Skeletal muscle satellite cell (primary cell): ENCODE results near the gene UQCR11. TPM values are rescaled to one million over a fixed set of nuclear protein-coding genes. Genes with fewer than 3 reads are reported as not detected.

Experiments used
- H3K27me3 ChIP-seq: 2 replicates; pipeline ENCODE4 v1.7.0; 2013; ENCODE audit warnings: low read length; ENCODE audit not compliant: control insufficient read depth, insufficient read depth
- H3K36me3 ChIP-seq: 2 replicates; pipeline ENCODE4 v1.7.0; 2013; ENCODE audit warnings: mild to moderate bottlenecking, control low read depth, low read length; ENCODE audit not compliant: insufficient read depth
- H3K4me1 ChIP-seq: 2 replicates; pipeline ENCODE4 v1.7.0; 2013; ENCODE audit warnings: low read length; ENCODE audit not compliant: control insufficient read depth, insufficient read depth
- H3K4me2 ChIP-seq: 2 replicates; pipeline ENCODE4 v1.7.0; 2013; ENCODE audit warnings: mild to moderate bottlenecking, low read length
- H3K4me3 ChIP-seq: 2 replicates; pipeline ENCODE4 v1.7.0; 2013; ENCODE audit warnings: low read length
- H3K9ac ChIP-seq: 2 replicates; pipeline ENCODE4 v1.7.0; 2013; ENCODE audit warnings: mild to moderate bottlenecking, low read depth, low read length, moderate library complexity
- H3K9me3 ChIP-seq: replicated peaks from 2 replicates; pipeline ENCODE4 v1.7.0; 2013; ENCODE audit warnings: mild to moderate bottlenecking, control low read depth, low read length
- total RNA-seq: library from RNA; depleted of rRNA; stranded (reverse); fragments of >200 nt; gene quantifications from 2 replicates; pipeline ENCODE4 v1.2.3, GENCODE V29; 2012; rRNA removed

The UQCR11 gene
- total RNA-seq = 38.3 and 47.6 TPM in 2 replicates

DNA sequence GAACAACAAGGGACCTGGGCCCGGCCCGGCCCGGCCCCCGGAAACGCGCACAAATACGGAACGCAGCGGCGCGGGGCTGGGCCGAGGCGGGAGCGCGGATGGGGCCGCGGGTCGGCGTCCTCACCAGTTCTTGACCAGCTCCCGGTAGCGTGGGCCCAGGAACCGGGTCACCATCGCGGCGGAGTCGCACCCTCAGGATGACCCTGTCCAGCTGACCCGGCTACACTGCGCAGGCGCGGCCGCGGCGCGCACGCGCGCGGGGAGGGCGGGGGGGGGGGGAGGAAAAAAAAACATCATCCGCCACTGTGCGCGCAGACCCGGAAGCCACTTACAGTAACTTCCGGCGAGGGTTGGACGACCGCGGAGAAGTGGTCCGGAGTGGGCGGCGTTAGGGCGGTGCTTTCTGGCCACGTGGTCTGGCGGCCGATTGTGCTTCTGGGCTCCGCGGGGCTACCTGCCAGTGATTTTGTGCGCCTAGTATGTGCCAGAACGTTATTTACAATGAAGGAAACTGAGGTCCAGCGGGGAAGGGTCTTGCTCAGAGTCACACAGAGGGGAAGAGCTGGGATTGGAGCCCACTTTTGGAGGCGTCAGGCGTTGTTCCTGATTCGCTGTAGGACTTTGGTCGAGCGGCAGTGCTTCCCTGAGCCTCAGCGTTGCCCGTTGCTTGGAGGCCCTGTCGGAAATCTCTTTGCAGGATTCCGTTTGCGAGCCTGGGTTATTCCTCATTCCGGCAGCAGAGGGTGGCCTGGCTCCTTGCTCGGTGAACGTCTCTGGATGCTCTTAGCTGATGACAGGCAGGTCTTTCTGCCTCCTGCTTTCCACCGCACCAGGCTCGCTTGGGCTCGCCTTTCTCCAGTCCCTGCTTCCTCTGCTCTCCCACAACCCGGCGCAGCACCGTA lies at the start of gene UQCR11:
UQCR11 (minus strand) TSS at position 227 of the 902 bp plus-strand sequence; CDS start at position 174, 53 bp downstream.
- peaks cover 26% of the 10 kb centered on the region for H3K36me3 ChIP-seq
- H3K4me1 ChIP-seq = peaks cover 13% of the 10 kb centered on the region
- H3K4me2 ChIP-seq = peak within 1 kb of the TSS; percentile 100
- peak within 1 kb of the TSS; percentile 98 for H3K9ac ChIP-seq
- H3K4me3 ChIP-seq = peak within 1 kb of the TSS; percentile 88
- no peaks in the 10 kb centered on the region for H3K9me3 ChIP-seq
- H3K27me3 ChIP-seq = no peaks in the 10 kb centered on the region

DNA sequence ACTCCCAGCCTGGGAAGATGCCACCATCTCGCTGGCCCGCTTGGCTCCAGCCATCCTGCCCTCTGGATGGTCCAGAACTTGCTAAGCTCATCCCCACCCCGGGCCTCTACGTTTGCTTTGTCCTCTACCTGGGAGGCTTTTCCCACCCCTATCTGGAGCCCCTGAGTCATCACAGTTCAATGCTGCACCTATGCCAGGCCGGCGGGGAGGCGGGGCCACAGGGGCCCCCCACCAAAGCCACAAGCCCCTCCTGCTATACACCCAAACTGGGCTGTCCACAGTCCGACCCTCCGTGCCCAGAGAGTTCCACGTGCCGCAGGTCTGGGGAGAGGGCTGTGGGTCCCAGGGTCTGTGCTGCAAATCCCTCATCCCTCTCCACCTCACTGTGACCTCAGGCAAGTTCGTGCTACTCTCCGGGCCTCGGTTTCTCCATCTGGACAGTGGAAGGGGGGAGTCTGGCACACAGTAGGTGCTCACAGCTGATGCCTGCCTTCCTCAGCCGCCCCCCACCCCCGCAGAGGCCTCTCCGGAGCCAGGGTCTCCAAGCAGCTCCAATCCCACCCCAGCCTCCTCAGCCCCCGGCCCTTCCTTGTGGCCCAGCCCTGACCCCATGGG lies 49.0 kb upstream of the UQCR11 start:
- Histone ChIP-seq H3K4me3 (no peak overlapping the region), H3K4me1 (peaks cover 8% of the 10 kb centered on the region), H3K27me3 (peaks cover 5% of the 10 kb centered on the region), H3K9me3 (no peaks in the 10 kb centered on the region), H3K4me2 (no peak overlapping the region), H3K36me3 (peaks cover 5% of the 10 kb centered on the region), H3K9ac (no peak overlapping the region)

DNA sequence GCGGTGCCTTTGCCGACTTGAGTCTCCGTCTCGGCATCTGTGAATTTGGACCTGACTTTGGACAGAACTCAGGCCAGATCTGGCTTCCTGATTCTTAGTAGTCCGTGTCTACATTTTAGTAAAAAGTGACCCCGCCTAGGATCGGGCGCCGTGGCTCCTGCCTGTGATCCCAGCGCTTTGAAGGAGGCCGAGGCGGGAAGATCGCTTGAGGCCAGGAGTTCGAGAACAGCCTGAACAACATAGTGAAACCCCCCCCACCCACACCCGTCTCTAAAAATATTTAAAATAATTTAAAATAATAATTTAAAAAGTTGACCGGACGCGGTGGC lies 48.0 kb upstream of the UQCR11 start:
- Histone ChIP-seq H3K4me1 (peaks cover 8% of the 10 kb centered on the region), H3K9me3 (no peaks in the 10 kb centered on the region), H3K9ac (peak overlapping the region; percentile 96), H3K4me2 (peak overlapping the region; percentile 87), H3K4me3 (peak overlapping the region; percentile 70), H3K36me3 (peaks cover 12% of the 10 kb centered on the region), H3K27me3 (peaks cover 5% of the 10 kb centered on the region)

DNA sequence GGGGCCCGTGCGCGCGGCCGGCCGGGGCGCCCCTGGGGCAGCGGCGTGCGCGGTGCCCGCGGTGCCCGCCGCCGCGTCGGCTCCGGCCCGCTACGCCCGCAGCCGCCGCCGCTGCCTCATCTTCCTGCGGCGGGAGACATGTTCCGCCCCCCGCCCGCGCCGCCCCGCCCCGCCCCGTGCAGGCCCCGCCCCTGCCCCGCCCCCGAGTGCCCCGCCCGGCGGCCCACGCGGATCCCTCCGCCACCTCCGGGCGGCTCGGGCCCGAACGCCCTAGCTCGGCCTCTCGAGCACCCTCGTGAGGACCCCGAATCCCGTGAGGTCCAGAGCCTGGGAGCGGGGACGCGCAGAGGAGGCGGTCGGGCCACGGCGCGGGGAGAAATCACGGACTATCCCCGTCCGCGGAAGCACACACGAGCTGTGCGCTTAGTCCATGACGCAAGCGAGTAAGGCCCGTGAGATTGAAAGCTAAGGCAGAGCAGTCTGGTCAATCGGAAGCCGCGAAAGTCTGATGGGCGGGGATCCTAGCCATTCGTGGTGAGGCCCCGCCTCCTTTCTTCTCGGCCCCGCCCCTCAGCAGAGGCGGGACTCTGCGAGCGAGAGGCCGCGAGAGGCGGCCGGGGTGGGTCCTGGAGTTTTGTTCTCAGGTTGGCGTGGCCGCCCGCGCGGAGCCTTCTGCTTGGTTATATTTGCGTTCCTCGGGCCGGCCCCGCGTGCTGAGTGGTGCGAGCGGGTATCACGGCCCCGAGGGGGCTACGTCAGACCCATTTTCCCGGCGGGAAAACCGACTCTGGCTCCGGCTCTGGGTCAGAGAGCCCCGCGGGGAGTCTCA lies 47.4 kb upstream of the UQCR11 start, which contains the start of gene TCF3:
TCF3 (minus strand) TSS at position 145 of the 829 bp plus-strand sequence. CDS start 2,367 bp downstream, outside the sequence.
- no peaks in the 10 kb centered on the region for H3K9me3 ChIP-seq
- H3K9ac ChIP-seq = peak within 1 kb of the TSS; percentile 96
- peaks cover 8% of the 10 kb centered on the region for H3K4me1 ChIP-seq
- peak within 1 kb of the TSS; percentile 80 for H3K4me3 ChIP-seq
- peaks cover 5% of the 10 kb centered on the region for H3K27me3 ChIP-seq
- H3K36me3 ChIP-seq = peaks cover 18% of the 10 kb centered on the region
- peak within 1 kb of the TSS; percentile 92 for H3K4me2 ChIP-seq

DNA sequence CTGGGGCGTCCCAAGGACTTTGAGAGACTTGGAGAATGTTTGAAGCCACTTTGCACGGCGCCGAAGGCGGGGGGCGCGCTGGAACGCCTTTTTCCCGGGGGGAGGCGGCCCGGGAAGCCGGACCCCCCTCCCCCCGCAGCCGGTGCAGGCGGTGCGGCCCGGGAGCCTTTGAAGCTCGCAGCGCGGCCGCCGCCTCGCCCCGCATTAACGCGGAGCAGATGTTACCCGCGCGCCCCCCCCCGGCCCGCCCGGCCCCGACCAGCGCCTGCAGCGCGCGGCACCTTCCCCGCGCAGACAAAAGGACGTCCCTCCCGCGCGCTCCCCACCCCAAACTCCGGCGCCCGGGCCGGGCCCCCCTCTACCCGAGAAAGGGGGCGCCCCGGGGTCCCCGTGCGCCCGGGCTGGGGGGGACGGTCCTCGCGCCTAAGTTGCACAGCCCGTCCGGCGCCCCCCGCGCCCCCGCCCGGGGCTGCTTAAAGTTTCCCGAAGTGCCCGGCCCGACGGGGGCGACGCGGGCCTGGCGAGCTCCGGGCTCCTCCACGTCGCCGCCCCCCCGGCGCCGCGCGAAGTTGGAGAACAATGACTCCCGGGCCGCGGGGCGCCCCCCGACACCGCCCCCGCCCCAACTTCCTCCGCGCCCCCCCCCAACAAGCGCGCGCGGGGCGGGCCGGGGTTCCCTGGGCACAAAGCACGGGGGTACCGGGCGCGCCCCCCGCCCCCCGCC lies 46.5 kb upstream of the UQCR11 start:
- Histone ChIP-seq H3K4me3 (peak overlapping the region; percentile 71), H3K9ac (peak overlapping the region; percentile 76), H3K36me3 (peaks cover 20% of the 10 kb centered on the region), H3K4me1 (peaks cover 8% of the 10 kb centered on the region), H3K4me2 (peak overlapping the region; percentile 92), H3K9me3 (no peaks in the 10 kb centered on the region), H3K27me3 (no peaks in the 10 kb centered on the region)

DNA sequence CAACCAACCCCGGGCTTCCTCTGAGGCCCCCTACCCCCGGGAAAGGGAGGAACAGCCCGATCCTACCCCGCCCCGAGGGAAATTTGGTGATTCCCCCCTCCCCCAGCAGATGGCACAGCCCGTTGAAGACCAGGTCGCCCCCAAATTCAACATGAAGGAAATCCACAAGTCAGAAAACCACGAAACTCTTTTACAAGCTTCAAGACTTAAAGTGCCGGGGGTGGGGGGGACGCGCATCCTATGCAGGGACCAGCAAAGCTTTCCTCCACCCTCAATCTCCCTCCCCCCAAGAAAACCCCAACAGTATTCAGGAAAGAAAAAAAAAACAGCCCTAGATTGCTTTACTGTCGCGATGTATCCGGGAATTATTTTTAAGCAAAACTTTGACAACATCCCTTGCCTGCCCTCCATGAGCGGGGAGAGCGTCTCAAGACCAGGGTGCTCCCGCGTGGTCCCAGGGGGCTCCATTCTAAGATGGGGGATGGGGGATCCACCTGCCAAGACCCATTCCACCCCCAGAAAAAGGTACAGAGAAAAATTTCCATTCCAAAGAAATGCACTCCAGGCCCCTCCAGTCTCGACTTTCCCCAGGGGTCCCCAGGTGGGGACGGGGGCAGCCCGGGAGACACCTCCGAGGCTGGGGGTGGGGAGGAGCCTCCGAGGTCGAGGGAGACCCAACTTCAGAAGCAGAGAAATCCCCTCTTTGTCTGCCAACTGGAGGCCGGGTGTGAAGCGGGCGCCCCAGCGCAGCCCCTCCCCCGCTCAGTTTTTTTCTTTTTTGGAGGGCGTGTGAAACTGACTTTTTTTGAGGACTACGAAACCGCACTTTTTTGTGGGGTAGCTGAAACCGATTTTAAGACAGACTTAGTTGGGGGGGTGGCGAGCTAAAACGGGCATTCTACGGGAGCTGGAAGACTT lies 45.6 kb upstream of the UQCR11 start:
- peak overlapping the region; percentile 92 for H3K4me2 ChIP-seq
- no peaks in the 10 kb centered on the region for H3K9me3 ChIP-seq
- H3K27me3 ChIP-seq = no peaks in the 10 kb centered on the region
- H3K9ac ChIP-seq = peak overlapping the region; percentile 76
- peak overlapping the region; percentile 71 for H3K4me3 ChIP-seq
- H3K4me1 ChIP-seq = peaks cover 8% of the 10 kb centered on the region
- peaks cover 27% of the 10 kb centered on the region for H3K36me3 ChIP-seq

DNA sequence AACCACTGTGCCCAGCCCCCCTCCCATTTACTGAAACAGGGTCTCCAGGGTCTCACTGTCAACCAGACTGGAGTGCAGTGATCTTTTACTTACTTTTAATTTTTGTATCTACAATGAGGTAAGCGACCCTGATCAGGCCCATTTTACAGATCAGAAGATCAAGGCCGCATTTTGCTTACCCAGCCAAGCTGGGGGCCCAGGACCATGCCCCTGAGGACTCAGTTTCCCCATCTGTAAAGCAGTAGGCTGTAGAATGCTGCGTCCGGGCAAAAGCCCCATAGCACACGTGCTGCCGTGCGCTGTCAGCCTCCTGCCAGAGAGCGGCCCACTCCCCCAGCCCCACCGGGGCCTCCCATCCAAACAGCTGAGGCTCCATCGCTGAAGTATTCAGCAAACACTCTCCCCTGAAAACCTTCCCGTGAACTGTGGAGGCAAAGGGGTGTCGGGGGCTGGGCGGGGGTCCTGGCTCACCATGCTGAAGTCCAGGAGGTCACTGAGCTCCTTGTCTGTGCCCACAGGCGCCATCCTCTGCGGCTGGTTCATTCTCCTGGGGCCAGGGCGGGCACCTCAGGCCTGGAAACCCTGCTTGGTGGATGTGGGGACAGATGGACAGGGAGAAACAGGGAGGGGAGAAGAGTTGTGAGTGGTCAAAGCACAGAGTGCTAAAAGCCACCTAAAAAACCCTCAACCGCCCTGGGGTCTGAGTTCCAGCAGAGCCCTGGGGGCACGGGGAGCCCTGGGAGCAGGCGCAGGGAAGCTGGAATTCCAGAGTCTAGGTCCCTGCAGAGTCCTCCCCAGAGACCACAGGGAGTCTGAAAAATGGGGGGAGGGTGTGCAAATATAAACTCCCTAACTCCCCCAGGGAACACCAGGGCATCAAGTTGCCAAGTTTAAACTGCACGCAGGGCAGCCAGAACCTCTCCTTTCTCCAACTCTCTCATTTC lies 44.7 kb upstream of the UQCR11 start:
- Histone ChIP-seq H3K4me1 (peaks cover 8% of the 10 kb centered on the region), H3K36me3 (peaks cover 33% of the 10 kb centered on the region), H3K27me3 (no peaks in the 10 kb centered on the region), H3K4me3 (peak overlapping the region; percentile 71), H3K9ac (peak overlapping the region; percentile 76), H3K4me2 (peak overlapping the region; percentile 92), H3K9me3 (no peaks in the 10 kb centered on the region)

DNA sequence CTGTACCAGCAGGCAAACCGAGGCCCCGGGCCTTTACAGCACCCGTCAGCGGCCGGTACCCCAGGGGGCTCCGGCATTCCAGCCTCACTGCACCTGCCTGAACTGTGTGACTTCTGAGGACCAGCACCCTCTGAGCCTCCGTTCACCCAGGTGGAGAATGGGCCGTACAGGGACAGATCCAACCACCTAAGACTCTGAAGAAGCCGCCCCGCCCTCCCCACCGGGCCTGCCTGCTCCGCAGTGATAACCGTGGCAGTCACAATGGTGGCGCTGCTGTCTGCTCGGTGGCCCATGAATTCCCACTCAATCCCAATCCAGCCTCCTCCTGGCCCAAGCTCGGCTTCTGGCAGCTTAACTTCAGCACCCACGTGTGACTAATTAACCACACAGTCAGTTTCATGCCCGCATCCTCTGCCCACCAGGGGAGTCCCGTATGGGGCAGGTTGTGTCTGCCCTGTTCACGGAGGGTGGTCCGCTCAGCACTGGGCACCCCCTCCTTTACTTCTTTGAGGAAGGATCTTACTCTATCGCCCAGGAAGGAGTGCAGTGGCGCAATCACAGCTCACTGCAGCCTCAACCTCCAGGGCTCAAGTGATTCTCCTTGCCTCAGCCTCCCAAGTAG lies 43.8 kb upstream of the UQCR11 start:
- H3K9me3 ChIP-seq = no peaks in the 10 kb centered on the region
- peaks cover 36% of the 10 kb centered on the region for H3K36me3 ChIP-seq
- H3K4me3 ChIP-seq = no peak overlapping the region
- no peak overlapping the region for H3K9ac ChIP-seq
- no peak overlapping the region for H3K4me2 ChIP-seq
- no peaks in the 10 kb centered on the region for H3K27me3 ChIP-seq
- H3K4me1 ChIP-seq = peaks cover 8% of the 10 kb centered on the region

DNA sequence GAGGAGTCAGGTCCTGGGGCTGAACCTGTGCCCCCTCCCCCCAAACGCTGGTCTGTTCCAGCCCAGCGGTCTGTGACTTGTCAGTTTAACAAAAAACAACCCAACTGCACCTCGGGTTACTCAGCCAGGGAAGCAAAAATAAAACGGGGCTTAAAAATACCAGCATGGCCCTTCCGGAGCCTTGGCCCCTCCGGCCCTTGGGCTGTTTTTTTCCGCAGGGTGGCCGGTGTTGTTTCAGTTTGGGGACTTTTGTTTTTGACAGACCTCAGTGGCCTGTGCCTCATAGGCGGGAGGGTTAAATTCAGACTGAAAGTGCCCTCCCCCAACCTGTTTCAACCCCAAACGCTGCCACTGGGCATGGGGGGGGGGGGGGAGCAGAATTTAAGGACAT lies 43.2 kb upstream of the UQCR11 start:
- Histone ChIP-seq H3K4me3 (no peak overlapping the region), H3K9me3 (no peaks in the 10 kb centered on the region), H3K4me2 (no peak overlapping the region), H3K4me1 (peaks cover 8% of the 10 kb centered on the region), H3K27me3 (no peaks in the 10 kb centered on the region), H3K9ac (no peak overlapping the region), H3K36me3 (peaks cover 36% of the 10 kb centered on the region)
